Measurements from ENCODE around the gene TBC1D8. TPM values are rescaled to one million over a fixed set of nuclear protein-coding genes. Genes with fewer than 3 reads are reported as not detected.

The TBC1D8 gene
- total RNA-seq, 2 donors from 2014 or later, result 63.8 to 111 TPM

DNA sequence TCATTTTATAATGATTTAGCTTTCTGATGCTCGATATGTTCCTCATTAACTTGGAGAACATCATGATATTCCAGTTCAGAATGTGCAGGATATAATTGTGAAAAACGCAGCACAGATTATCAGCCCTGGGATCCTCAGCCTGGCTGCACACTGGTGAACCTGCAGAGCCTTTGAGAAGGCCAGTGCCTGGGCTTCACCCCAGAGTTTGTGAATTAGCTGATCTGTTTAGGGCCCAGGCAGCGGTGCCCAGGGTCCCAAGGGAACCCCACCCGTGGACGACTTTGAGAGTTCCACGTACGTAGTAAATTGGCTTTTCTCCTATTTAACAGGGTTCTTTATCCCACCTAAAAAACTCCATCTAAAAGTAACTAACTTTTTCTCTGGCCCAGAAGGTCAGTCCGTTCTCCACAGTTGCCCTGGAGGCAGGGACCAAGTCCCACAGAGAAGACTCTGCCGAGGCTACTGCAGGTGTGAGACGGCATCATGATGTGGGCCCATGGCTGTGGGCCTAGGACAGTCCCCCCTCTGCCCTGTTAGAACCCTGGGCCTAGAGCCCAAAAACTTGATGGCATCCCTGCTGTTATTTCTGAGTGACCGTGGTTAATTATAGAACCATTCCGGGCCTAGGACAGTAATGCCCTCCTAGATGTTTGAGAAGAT lies 188.7 kb downstream of the TBC1D8 start:
- H3K27me3 ChIP-seq, result no peaks in the 10 kb centered on the region
- ATAC-seq, result no peak
- TF ChIP-seq POLR2A (IDR thresholded peaks at IDR 0.05) (no peak), CTCF (IDR thresholded peaks at IDR 0.05) (no peak)
- H3K4me1 ChIP-seq, result peaks cover 19% of the 10 kb centered on the region
- no peak overlapping the region for H3K4me3 ChIP-seq
- no peaks in the 10 kb centered on the region for H3K36me3 ChIP-seq (replicated peaks in 1 of 2; ENCODE audit: insufficient read depth in 1 of 2, low read depth in 2 of 2)
- H3K9me3 ChIP-seq, result no peaks in the 10 kb centered on the region
- no peak for DNase-seq
- WGBS, 2 donors, result 82 to 93% methylated on average over 12 of the region's 12 CpGs
- H3K27ac ChIP-seq, result no peak overlapping the region
- intact Hi-C loops (cut with DNase I), result no loop called here

- DNase-seq, result no peak
- ATAC-seq, result no peak
- TF ChIP-seq POLR2A (IDR thresholded peaks at IDR 0.05) (no peak), CTCF (IDR thresholded peaks at IDR 0.05) (no peak)
- H3K27ac ChIP-seq, result no peak overlapping the region
- no peaks in the 10 kb centered on the region for H3K36me3 ChIP-seq (replicated peaks in 1 of 2; ENCODE audit: insufficient read depth in 1 of 2, low read depth in 2 of 2)
- H3K9me3 ChIP-seq, result no peaks in the 10 kb centered on the region
- intact Hi-C loops (cut with DNase I), result no loop called here
- no peaks in the 10 kb centered on the region for H3K27me3 ChIP-seq
- 77 to 87% methylated on average over 4 of the region's 4 CpGs for WGBS, 2 donors
- no peak overlapping the region for H3K4me3 ChIP-seq
- peaks cover 21% of the 10 kb centered on the region for H3K4me1 ChIP-seq
Measured at GRCh38 chr2:100960688-100961087, 190.5 kb downstream of the TBC1D8 start.

GRCh38 chr2:100959225-100959880 lies 191.8 kb downstream of the TBC1D8 start:
- no peaks in the 10 kb centered on the region for H3K9me3 ChIP-seq
- H3K4me3 ChIP-seq, result no peak overlapping the region
- H3K36me3 ChIP-seq (replicated peaks in 1 of 2; ENCODE audit: insufficient read depth in 1 of 2, low read depth in 2 of 2), result no peaks in the 10 kb centered on the region
- no peaks in the 10 kb centered on the region for H3K27me3 ChIP-seq
- 26 to 41% methylated on average over 6 of the region's 6 CpGs for WGBS, 2 donors
- intact Hi-C loops (cut with DNase I), result no loop called here
- H3K27ac ChIP-seq, result peak overlapping the region in 2 of 4 donors; percentile 22 to 32
- TF ChIP-seq CTCF (IDR thresholded peaks at IDR 0.05) (no peak), POLR2A (IDR thresholded peaks at IDR 0.05) (no peak)
- peaks cover 21% of the 10 kb centered on the region for H3K4me1 ChIP-seq
- ATAC-seq (no peak), DNase-seq (peak in 1 of 4 donors; percentile 23)

- no peaks in the 10 kb centered on the region for H3K9me3 ChIP-seq
- peak; percentile 76 for ATAC-seq
Measured at GRCh38 chr2:100957996-100958653, 193.1 kb downstream of the TBC1D8 start.

More at GRCh38 chr2:100957996-100958653, 193.1 kb downstream of the TBC1D8 start:
- TF ChIP-seq POLR2A (IDR thresholded peaks at IDR 0.05) (no peak), CTCF (IDR thresholded peaks at IDR 0.05) (no peak)
- H3K27ac ChIP-seq, result peak overlapping the region; percentile 5 to 49 (median 20)
- intact Hi-C loops (cut with DNase I), result no loop called here
- H3K27me3 ChIP-seq, result no peaks in the 10 kb centered on the region
- WGBS, 2 donors, result 45 to 55% methylated on average over 16 of the region's 16 CpGs
- no peak overlapping the region for H3K4me3 ChIP-seq
- DNase-seq, result peak; percentile 48 to 73 (median 64)
- peaks cover 21% of the 10 kb centered on the region for H3K4me1 ChIP-seq
- H3K36me3 ChIP-seq (replicated peaks in 1 of 2; ENCODE audit: insufficient read depth in 1 of 2, low read depth in 2 of 2), result no peaks in the 10 kb centered on the region

Small RNA genes lying within 50 kb of the gene (small RNA-seq; reads per million reads assigned to genes)
- gene BBIP1P1, result not detected

Other genes with a start within 250 kb of the TBC1D8 start
- 100 to 1,000 TPM; 316 to 425 TPM for gene RPL31, start 149.1 kb downstream of the TBC1D8 start, total RNA-seq
- 10 to 100 TPM; 10.2 to 34.5 TPM for gene CNOT11, start 101.5 kb upstream of the TBC1D8 start, total RNA-seq
- gene RNF149, start 157.3 kb upstream of the TBC1D8 start, total RNA-seq, result 10 to 100 TPM; 38.6 to 47.7 TPM
- not detected for gene CREG2, start 236.1 kb upstream of the TBC1D8 start, total RNA-seq

All from body of pancreas (tissue), 4 donors.